ENCODE data around the gene ANO8. TPM values are rescaled to one million over a fixed set of nuclear protein-coding genes. Genes with fewer than 3 reads are reported as not detected.

The ANO8 gene
- total and polyA plus RNA-seq, 2 experiments from 2014 or later: 3.6 to 21.1 TPM

DNA sequence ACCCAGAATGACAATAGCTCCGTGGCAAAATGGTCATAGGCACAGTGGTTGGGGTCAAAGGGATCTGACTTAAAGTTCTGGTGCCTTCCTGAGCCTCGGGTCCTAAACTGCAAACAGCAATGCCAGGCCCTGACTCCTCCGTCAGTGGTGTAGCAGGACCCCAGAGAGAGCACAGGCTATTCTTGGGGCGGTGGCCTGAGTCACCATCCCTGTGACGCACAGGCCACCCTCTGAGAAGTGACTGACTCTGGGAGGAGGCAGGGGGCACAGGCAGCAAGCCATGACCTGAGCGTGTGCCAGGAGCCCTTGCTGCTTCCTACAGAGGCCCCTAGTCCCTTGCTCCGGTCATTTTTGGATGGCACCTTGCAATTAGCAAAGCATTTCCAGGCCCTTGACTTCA lies 23.7 kb upstream of the ANO8 start:
- no peak overlapping the region for H3K27ac ChIP-seq
- no peak overlapping the region for H3K4me3 ChIP-seq
- H3K36me3 ChIP-seq: no peaks in the 10 kb centered on the region
- no peaks in the 10 kb centered on the region for H3K4me1 ChIP-seq (ENCODE audit: low read depth)
- no peaks in the 10 kb centered on the region for H3K9me3 ChIP-seq (ENCODE audit: low read depth)
- DNase-seq (ENCODE audit: low read depth in 1 of 2, low spot score in 1 of 2): no peak
- H3K27me3 ChIP-seq: no peaks in the 10 kb centered on the region
- TF ChIP-seq, protein P1, sequence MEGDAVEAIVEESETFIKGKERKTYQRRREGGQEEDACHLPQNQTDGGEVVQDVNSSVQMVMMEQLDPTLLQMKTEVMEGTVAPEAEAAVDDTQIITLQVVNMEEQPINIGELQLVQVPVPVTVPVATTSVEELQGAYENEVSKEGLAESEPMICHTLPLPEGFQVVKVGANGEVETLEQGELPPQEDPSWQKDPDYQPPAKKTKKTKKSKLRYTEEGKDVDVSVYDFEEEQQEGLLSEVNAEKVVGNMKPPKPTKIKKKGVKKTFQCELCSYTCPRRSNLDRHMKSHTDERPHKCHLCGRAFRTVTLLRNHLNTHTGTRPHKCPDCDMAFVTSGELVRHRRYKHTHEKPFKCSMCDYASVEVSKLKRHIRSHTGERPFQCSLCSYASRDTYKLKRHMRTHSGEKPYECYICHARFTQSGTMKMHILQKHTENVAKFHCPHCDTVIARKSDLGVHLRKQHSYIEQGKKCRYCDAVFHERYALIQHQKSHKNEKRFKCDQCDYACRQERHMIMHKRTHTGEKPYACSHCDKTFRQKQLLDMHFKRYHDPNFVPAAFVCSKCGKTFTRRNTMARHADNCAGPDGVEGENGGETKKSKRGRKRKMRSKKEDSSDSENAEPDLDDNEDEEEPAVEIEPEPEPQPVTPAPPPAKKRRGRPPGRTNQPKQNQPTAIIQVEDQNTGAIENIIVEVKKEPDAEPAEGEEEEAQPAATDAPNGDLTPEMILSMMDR (IDR thresholded peaks at IDR 0.05; ENCODE audit: low read depth, low read length): no peak

- H3K4me1 ChIP-seq (ENCODE audit: low read depth): no peaks in the 10 kb centered on the region
- TF ChIP-seq, protein P1 (IDR thresholded peaks at IDR 0.05; ENCODE audit: low read depth, low read length): no peak
- no peak overlapping the region for H3K4me3 ChIP-seq
- no peak overlapping the region for H3K27ac ChIP-seq
- no peaks in the 10 kb centered on the region for H3K27me3 ChIP-seq
- H3K36me3 ChIP-seq: no peaks in the 10 kb centered on the region
- no peak for DNase-seq (ENCODE audit: low read depth in 1 of 2, low spot score in 1 of 2)
- no peaks in the 10 kb centered on the region for H3K9me3 ChIP-seq (ENCODE audit: low read depth)
These were observed 23.1 kb upstream of the ANO8 start for GRCh38 chr19:17357724-17358123.

GRCh38 chr19:17357078-17357666 lies 22.5 kb upstream of the ANO8 start:
- TF ChIP-seq, protein P1 (IDR thresholded peaks at IDR 0.05; ENCODE audit: low read depth, low read length): no peak
- Histone ChIP-seq H3K4me3 (no peak overlapping the region), H3K9me3 (ENCODE audit: low read depth) (no peaks in the 10 kb centered on the region)

GRCh38 chr19:17353386-17353785 lies 18.7 kb upstream of the ANO8 start:
- no peak overlapping the region for H3K4me3 ChIP-seq
- no peaks in the 10 kb centered on the region for H3K36me3 ChIP-seq
- no peak for DNase-seq (ENCODE audit: low read depth in 1 of 2, low spot score in 1 of 2)
- TF ChIP-seq, protein P1 (IDR thresholded peaks at IDR 0.05; ENCODE audit: low read depth, low read length): no peak
- no peaks in the 10 kb centered on the region for H3K27me3 ChIP-seq
- H3K9me3 ChIP-seq (ENCODE audit: low read depth): no peaks in the 10 kb centered on the region
- no peaks in the 10 kb centered on the region for H3K4me1 ChIP-seq (ENCODE audit: low read depth)
- H3K27ac ChIP-seq: no peak overlapping the region

More at GRCh38 chr19:17357078-17357666, 22.5 kb upstream of the ANO8 start:
- no peaks in the 10 kb centered on the region for H3K27me3 ChIP-seq
- H3K36me3 ChIP-seq: no peaks in the 10 kb centered on the region
- H3K4me1 ChIP-seq (ENCODE audit: low read depth): no peaks in the 10 kb centered on the region
- DNase-seq (ENCODE audit: low read depth in 1 of 2, low spot score in 1 of 2): no peak
- no peak overlapping the region for H3K27ac ChIP-seq

- TF ChIP-seq, protein P1 (IDR thresholded peaks at IDR 0.05; ENCODE audit: low read depth, low read length): no peak
- Histone ChIP-seq H3K9me3 (ENCODE audit: low read depth) (no peaks in the 10 kb centered on the region), H3K4me3 (no peak overlapping the region), H3K4me1 (ENCODE audit: low read depth) (no peaks in the 10 kb centered on the region), H3K27ac (no peak overlapping the region), H3K36me3 (no peaks in the 10 kb centered on the region), H3K27me3 (no peaks in the 10 kb centered on the region)
- DNase-seq (ENCODE audit: low read depth in 1 of 2, low spot score in 1 of 2): peak in 1 of 2 donors; percentile 53
These were observed 18.1 kb upstream of the ANO8 start for GRCh38 chr19:17352608-17353280.
